Activated CD4-positive, CD25-positive, alpha-beta regulatory T cell treated with anti-CD3 and anti-CD28 coated beads, Interleukin-2, amount 50 U/mL, for 72 hours (primary cell): ENCODE measurements around the gene LIPT2.

Experiments used
- DNase-seq: peaks from one replicate; pipeline ENCODE4 v3.0.0; 2021

Gene LIPT2

DNA sequence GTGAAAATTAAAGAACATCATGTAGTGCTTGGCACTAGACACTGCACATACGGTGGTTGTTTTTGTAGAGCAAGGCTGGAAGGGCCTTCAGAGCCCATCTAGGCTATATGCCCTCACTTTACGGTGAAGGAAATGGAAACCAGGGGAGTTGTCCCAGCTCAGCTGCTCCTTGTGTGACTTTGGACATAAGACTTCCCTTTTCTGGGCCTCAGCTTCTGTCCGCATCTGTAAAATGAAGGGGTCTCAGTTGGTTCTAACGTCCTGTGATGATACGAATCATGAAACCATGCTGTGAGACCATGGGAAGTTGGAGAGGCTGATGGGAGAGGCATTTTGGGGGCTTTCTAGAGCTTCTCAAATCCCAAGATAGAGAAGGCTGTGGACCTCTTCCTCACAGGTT, 30.9 kb downstream of the LIPT2 start:
- DNase-seq: no peak

DNA sequence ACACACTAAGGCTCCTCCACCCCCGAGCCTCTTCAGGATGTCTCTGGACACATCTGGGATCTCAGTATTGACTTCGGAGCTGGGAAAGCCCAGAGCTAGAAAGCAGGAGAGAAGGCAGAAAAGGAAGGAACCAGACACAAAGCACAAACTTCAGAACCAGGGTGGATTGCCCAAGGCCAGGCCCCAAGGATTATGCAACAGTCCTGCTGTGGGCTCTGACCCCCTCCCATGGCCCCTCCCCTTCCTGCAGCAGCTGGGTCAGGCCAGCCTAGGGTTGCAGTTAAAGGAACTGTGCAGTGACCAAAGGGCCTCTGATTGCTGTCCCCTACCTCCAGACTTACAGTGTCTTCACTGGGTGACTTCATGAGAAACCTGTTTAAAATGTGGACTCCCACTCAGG, 31.5 kb downstream of the LIPT2 start:
- no peak for DNase-seq

DNA sequence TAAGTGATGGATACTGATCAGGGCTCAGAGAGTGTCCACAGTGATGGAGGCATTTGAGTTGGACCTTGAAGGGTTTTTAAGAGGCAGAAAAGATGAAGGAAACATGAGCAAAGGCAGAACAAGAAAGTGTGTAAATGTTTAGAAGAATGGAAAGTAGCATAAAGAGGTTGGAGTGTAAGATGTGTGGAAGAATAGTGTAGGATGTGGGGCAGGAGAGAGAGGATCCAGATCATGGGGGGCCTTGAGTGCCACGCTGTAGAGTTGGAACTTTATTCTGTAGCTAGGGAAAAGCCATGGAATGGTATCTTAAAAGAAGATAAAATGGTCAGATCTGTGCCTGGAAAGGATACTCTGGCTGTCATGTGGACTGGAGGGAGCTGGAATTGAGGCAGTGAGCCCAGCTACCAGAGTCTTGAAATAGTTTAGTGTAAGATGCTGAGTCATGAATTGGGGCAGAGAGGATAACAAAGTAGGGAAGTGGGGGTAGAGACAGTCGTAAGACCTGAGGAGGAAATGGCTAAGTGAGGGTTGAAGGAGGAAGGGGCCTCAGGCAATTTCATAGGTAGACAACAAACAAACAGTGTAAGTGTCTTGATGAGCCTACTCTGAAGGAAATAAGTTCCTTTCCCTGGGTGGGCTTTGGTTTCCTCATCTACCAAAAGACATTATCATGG, 32.9 kb downstream of the LIPT2 start:
- DNase-seq: no peak

DNA sequence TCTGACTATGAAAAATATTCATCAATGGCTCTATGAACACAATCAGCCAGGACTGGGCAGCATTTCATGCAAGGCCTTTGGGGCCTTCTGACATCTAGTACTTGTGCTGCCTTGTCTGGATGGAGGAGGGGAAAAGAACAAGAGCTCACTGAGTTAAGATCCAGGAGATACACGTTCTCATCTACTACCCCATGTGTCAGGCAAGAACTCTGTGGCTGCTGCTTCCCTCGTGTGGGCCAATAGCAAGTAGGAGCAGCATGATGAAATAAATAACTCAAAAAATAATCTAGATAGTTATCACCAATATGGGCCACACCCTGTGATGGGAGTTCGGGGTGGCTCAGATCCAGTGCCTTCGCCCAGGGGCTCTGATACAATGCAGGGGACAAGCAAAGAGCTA, 33.5 kb downstream of the LIPT2 start:
- no peak for DNase-seq

DNA sequence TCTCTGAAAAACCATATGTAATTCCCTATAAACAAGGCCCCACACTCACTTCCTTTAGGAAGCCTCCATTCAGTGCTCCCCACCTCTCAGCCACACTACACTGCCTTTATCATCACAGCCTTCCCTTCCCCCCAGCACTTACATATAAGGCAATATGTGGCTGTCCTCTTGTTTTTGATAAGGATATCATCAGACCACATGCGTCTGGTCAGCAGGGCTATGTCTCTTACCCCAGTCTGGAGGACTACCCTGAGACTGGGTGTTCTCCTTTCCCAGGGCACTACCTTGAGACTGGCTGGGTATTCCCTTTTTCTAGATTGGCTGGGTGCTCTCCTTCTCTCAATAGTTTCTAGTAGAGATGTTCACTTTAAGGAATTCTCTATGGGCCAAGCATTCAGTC, 33.9 kb downstream of the LIPT2 start:
- no peak for DNase-seq

DNA sequence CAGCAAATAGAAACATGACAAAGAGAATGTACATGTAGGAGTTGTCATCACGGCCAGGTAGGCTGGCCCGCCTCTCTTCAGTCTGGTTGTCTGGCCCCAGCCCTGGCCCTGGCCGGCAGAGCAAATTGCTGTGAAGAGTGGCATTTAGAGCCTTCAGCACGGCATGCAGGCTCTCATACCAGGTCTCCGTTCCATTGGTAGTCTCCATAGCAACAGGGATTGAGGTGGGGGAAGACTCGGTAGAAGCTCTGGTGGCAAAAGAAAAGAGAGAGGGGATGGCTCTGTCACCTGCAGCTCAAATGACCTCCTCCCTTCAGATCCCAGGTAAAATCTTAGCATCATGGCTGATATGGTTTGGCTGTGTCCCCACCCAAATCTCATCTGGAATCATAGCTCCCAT, 36.2 kb downstream of the LIPT2 start:
- DNase-seq: no peak

DNA sequence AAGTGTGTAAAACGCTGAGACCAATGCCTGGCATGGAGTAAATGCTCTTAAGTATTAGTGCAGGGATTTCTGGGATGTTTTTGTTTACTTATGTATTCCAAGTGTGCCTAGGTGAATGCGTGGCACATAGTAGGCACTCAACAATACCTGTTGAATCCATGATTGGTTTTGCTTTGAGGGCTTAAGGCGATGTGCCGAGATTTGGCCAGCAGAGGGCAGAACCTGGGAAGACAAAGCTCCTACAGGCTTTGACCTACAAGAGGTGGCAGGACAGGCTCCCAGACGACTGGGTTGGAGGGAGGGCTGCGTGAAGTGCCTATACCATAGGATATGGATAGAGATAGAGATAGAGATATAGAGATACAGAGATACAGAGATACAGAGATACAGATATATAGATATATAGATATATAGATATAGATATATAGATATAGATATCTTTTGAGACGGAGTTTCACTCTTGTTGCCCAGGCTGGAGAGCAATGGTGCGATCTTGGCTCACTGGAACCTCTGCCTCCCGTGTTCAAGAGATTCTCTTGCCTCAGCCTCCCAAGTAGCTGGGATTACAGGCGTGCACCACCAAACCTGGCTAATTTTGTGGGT, 40.0 kb downstream of the LIPT2 start:
- DNase-seq: peak; percentile 59

DNA sequence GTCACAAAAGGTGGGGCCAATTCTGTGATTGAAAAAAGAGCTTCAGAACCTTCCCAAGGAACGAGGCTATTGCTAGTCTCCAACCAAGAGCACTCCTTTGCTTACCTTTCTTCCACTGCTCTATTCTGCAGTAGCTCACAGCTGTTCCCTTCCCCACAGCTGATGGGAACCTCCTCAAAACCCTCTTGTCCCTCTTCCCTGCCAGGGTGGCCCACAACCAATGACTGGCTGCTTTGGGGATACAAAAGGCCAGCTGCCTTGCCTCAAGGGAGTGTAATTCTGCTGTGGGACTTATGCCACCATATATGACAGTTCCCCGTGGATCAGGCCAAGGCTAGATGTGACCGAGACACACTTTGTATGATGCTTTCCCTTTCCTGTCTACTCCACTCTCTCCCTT, 41.2 kb downstream of the LIPT2 start:
- no peak for DNase-seq

DNA sequence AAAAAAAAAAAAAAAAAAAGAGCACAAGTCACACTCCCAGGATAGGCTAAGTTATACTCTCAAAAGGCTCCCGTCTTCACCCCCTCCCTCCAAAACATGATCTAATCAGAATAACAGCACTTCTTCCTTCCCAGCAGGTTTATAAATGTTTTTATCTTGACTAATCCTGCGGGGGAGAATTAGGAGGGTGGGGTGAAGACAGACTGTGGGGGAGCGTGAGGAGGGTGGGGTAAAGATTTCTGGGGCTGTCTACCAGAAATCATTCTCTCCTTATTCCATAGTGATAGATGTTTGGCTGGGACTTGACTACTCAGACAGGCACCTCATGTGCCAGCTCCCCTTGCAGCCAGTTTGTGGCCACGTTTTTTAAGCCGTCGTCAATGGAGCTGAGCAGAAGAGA, 43.2 kb downstream of the LIPT2 start:
- no peak for DNase-seq

DNA sequence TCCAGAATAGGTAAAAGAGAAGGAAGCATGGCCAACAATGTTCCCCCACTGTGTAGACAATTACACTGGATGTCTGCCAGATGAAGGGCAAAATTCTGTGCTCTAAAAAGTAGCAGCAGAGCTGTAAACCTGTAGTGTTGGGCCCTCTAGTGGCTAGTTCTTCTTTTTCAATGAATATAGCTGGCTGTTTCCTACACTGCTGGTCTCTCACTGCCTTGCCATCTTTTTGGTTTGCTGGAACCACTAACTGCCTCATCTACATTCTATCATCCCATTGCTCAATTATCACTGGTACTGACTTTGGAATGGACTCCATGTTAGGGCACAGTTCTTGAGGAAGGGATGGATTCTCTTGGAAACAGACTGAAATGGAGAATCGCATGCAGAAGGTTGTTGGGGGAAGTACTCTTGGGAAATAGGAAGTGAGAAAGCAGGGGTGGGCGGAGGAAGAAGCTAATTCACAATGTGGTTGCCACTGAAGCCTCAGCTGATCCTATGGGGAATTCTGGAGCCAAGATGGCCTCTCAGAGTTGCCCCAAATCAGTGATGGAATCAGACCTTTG, 44.1 kb downstream of the LIPT2 start:
- no peak for DNase-seq

DNA sequence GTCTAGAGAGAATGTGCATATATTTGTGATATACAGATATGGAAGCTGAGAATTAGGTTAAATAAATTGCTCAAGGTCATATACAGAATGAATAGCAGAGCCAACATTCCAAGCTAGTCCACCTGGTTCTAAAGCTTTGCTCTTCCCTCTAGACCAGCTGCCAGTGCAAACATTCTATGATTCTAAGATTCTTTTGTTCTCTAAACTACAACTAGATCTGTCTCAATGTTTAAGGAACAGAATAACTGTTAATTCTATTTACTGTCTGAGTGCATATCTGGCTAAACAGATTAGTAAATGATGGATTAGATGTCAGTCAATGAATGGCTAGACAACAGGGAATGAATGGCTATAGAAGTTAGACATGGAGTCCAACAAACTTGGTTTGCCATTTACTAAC, 45.8 kb downstream of the LIPT2 start:
- no peak for DNase-seq

DNA sequence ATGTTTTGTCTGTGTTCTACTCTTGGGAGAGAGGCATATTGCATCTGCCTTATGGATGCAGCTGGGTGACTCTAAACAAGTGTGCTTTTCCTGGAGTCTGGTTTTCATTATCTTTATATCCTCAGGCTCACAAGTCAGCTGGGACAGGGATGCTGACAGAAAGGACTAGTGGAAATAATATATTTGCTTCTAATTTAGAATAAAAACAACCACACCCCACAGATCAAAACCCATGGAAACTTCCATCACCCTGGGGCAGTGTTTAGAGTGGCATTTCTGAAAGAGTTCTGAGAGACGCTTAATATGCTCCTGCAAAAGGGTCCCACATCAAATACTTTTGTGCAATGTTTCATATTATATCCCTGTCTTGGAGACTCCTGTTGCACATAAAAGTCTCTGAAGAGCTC, 47.0 kb downstream of the LIPT2 start:
- no peak for DNase-seq

DNA sequence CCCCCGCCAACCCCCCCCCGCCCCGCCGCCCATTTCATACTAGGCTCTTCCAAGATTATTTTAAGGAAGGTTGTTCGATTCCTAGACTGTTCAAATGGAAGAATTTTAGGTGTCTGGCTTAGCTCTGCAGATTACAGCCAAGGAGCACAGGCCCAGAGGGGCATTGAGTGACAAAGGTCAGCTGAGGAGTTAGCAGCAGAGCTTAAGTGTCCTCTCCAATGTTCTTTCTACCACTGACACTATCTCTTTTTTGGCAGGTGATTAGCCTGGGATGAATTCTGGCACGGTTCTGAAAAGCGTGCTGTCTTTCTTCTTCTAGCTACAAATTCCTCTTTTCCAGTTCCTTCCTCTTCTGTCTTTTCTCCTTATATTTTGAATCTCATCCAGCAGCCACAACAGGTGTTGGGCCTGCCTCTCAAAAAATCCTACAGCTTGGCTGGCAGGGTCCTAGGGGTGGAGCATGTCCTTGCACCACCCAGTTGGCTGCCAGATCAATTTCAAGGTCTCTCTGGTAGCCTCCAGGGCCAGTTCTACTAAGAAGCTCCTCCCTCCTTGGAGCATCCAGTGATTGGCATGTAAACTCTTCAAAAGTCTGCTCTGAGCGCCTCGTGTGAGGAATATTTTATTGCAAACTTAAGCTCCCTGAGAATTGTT, 49.2 kb downstream of the LIPT2 start:
- DNase-seq: no peak

DNA sequence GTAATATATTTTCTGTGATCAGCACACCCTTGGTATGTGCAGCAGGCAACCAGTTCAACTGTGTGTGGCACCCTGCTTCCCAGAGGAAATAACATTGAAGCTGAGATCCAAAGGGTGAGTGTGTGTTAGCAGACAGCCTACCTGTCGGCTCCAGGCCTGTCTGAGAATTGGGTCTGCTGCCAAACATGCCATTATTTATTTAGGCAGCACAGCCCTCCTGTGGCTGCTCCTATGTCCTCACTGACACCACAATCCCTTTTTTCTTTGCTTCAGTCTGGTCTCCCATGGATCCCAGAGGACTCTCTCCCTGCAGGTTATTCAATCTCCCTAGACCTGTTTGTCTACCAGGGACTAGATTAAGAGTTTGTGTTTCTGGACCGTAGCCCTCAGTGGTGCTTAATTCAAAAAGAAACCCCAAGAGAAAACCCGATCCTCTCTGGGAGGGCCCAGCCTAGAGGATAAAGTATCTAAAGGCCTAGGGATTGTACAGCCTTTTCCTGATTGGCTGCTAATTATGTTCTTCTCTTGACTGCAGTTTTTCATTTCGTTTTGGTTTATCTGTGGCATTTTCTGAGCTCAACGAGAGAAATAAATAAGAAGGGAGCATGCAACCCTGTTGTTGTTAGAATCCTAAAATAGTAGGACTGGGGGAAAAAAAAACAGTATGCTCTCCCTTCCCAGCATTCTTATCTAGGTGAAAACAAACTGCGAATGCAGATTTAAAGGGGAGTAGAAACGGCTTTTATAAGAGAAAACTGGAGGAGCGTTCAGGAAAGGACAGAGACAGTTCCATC, 50.3 kb downstream of the LIPT2 start:
- no peak for DNase-seq

DNA sequence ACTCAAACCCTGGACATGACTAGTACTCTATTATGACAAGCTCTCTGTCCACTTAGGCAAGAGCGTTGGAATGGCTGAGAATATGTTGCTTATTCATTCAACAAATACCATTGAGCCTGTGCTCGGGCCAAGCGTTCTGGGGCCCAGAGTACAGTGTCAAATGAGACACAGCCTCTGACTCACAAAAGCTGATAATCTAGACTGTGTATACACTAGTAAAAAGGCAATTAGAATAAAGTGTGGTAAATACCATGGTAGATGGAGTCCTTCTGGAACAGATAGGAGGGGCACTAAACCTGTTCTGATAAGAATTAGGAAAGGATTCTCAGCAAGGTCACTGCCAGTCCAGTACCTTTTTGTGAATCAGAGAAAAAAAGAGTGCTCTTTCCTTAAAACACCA, 50.9 kb downstream of the LIPT2 start:
- DNase-seq: no peak
